ENCODE data around the gene IRX2.

IRX2 gene

GRCh38 chr5:2711446-2712425 is 39.7 kb downstream of the IRX2 start:
- no peak for DNase-seq

GRCh38 chr5:2710910-2711309 is 40.6 kb downstream of the IRX2 start:
- DNase-seq = peak; percentile 43

GRCh38 chr5:2709976-2710689 is 41.3 kb downstream of the IRX2 start:
- no peak for DNase-seq

GRCh38 chr5:2708751-2709150 is 42.7 kb downstream of the IRX2 start:
- no peak for DNase-seq

- DNase-seq = no peak
Observed at GRCh38 chr5:2708132-2708531, 43.3 kb downstream of the IRX2 start.

- no peak for DNase-seq
Observed at GRCh38 chr5:2705861-2706260, 45.6 kb downstream of the IRX2 start.

GRCh38 chr5:2704806-2705645 is 46.5 kb downstream of the IRX2 start:
- DNase-seq = no peak

- DNase-seq = no peak
Observed at GRCh38 chr5:2704111-2704510, 47.4 kb downstream of the IRX2 start.

- no peak for DNase-seq
Observed at GRCh38 chr5:2703615-2704014, 47.9 kb downstream of the IRX2 start.

GRCh38 chr5:2703041-2703440 is 48.4 kb downstream of the IRX2 start:
- no peak for DNase-seq

GRCh38 chr5:2702096-2702879 is 49.2 kb downstream of the IRX2 start:
- no peak for DNase-seq

GRCh38 chr5:2701592-2701991 is 49.9 kb downstream of the IRX2 start:
- no peak for DNase-seq

GRCh38 chr5:2700876-2701275 is 50.6 kb downstream of the IRX2 start:
- DNase-seq = no peak

GRCh38 chr5:2699686-2700085 is 51.8 kb downstream of the IRX2 start:
- DNase-seq = no peak

- no peak for DNase-seq
Observed at GRCh38 chr5:2699231-2699630, 52.2 kb downstream of the IRX2 start.

- DNase-seq = no peak
Observed at GRCh38 chr5:2698581-2698980, 52.9 kb downstream of the IRX2 start.

- DNase-seq = no peak
Observed at GRCh38 chr5:2697446-2698200, 53.9 kb downstream of the IRX2 start.

GRCh38 chr5:2697041-2697440 is 54.4 kb downstream of the IRX2 start:
- no peak for DNase-seq

Data from eye (tissue), 1 donor.